Hematopoietic multipotent progenitor cell treated with erythropoietin and hydrocortisone succinate and interleukin-3 and kit ligand, for 17 days (in vitro differentiated cells): ENCODE data around the gene ALKBH4.
A peak's percentile ranks its signal among the peaks of the same experiment; 100 is the strongest.
"Not testable (repeated sequence)": the region's sequence is repeated elsewhere in the genome, so short reads cannot be mapped to it uniquely, and the experiment has no call there.

Source experiments
- DNase-seq: peaks from one replicate; pipeline ENCODE4 v3.0.0-alpha.2; 2015; ENCODE audit warnings: low spot score

The ALKBH4 gene

DNA sequence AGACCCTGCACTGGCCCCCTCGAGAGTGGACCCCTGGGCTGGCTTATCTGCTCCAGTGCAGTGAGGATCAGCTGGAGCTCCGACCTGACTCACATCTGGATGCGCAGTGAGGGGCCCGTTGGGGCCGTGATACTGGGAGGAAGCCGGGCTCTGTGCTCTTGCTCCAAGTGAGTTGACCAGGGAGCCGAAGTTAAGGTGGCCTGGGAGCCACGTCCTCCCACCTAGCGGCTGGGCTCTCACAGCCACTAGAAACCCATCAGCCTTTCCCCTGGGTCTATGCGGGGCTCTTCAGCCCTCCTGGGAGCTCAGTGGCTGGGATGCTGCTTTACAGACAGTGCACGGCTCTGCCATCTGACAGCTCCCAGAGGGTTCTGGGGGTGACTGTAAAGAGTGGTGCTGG is 9.1 kb downstream of the ALKBH4 start:
- DNase-seq, result no peak

DNA sequence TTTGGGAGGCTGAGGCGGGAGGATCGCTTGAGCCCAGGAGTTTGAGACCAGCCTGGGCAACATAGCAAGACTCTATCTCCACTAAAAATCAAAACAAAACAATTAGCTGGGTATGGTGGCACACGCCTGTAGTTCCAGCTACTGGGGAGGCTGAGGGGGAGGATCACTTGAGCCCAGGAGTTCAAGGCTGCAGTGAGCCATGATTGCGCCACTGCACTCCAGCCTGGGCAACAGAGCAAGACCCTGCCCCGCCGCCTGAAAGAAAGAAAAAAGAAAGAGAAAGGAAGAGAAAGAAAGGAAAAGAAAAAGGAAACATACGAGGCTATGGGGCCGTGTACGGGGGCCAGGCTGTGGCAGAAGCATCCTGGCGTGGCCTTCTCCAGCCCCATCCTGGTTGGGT is 9.7 kb downstream of the ALKBH4 start:
- not testable (repeated sequence) for DNase-seq

DNA sequence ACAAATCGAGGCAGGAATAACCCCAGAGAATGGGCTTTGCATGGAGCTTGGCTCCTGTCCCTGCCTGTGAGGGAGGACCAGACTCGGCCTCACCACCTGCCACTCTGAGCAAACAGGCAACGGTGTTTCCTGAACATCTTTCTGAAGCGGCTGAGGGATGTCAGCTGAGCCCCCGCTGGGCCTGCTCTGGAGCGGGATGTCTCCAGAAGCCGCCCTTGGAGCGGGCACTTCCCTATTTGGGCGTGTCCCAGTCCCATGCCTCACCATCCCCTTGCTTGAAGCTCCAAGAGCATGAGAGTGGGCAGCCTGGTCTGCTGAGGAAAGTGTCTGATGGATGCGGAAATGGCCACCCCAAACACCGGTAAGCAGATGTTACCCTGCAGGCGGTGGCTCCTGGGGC is 10.2 kb downstream of the ALKBH4 start:
- DNase-seq, result no peak

DNA sequence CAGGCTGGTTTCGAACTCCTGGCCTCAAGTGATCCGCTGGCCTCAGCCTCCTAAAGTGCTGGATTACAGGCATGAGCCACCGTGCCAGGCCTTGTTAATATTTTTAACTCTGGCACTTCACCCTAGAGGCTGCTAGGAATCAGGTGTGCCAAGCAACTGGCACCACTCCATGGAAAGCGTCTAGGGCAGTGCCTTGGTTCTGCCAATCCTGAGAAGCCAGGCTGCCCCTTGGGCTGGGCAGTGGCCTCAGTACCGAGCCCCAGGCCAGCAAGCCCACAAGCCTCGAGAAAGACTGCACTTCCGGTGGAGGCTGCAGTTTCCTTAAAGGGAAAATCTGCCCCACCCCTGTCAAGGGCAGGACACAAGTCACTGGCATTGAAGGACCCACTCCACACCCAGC is 11.3 kb downstream of the ALKBH4 start:
- no peak for DNase-seq

DNA sequence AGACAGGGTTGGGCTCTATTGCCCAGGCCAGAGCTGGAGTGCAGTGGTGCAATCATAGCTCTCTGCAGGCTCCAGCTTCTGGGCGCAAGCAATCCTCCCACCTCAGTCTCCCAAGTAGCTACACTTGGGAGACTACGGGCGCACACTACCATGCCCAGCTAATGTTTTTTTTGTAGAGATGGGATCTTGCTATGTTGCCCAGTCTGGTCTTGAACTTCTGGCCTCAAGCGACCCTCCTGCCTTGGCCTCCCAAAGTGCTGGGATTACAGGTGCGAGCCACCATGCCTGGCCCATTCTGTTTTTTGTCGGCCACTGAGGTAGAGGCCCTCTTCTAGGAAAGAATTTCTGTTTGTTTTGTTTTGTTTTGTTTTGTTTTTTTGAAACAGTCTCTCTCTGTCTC is 12.2 kb downstream of the ALKBH4 start:
- DNase-seq, result no peak

DNA sequence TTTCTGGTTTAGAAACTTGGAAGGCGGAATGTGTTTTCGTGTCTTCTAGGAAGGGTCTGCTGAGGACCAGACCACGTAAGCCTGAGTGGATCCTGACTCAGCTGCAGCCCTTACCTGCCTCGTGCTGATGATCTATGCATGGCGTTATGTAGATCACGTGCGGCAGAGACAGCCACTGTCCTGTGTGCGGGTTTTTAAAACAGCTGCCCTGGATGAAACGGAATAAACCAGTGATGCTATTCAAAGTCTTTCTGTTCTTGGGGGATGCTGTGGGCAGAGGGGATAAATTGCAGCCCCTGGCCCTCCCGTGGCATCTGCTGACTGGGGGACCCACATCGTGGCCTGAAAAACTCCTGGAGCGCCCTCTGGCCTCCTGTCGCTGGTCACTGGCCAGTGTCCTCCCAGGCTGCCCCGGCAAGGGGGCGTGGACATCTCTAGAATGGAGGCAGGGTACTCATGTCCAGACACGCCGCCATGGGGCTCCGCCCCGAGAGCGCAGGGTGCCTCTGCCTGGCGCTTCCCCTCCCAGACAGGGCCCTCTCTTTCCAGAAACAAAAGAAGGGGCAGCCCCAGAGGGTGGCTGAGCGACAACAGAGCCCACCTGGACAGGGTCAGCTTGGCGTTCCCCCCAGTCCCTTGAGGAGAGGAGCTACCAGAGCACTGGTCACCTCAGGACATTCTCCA is 13.2 kb downstream of the ALKBH4 start:
- no peak for DNase-seq

DNA sequence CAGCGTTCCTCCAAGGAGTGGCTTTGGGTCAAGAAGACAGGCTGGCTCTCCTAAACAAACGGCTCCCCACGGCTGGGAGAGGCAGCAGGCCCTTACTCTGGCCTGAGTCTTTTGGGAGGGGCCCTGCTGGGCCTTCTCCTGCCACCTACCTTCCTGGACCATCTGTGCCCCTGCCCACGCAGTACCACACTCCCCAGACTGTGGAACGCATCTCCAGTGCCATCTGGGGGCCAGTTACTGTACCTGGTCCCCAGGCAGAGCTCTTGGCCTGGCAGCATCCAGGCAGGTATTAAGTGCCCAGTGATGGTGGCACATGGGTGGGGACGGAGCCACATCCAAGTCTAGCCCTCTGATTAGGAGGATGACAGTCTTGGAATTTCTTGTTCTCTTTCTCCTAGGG is 14.4 kb downstream of the ALKBH4 start:
- no peak for DNase-seq

DNA sequence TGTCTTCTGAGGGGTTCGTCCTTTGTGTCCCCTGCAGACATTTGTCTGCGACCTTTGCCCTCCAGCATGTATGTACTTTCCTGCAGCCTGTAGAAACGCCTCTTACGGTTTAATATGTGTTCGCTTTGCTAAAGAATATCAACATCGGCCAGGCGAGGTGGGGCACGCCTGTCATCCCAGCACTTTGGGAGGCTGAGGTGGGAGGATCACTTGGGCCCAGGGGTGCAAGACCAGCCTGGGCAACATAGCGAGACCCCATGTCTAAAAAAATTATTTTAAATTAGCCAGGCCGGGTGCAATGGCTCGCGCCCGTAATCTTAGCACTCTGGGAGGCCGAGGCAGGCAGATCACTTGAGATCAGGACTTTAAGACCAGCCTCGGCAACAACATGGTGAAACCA is 15.5 kb downstream of the ALKBH4 start:
- no peak for DNase-seq

DNA sequence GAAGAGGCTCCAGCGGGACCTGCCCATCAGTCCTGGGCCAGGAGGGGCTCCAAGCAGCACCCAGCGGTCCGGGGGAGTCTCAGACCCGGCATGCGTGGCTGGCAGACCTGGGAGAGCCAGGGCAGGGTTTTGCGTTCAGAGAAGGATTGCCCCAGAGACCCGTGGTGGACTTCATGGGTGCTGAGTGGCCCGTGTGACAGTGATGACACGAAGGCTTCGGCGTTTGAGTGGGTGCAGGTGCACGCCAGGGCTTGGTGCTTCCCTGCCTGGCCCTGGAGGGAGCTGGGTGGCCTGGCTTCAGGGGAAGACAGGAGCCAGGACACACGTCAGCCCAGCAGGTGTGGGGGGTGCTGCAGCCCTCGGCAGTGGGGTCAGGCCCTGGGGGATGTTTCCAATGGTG is 17.4 kb downstream of the ALKBH4 start:
- no peak for DNase-seq

DNA sequence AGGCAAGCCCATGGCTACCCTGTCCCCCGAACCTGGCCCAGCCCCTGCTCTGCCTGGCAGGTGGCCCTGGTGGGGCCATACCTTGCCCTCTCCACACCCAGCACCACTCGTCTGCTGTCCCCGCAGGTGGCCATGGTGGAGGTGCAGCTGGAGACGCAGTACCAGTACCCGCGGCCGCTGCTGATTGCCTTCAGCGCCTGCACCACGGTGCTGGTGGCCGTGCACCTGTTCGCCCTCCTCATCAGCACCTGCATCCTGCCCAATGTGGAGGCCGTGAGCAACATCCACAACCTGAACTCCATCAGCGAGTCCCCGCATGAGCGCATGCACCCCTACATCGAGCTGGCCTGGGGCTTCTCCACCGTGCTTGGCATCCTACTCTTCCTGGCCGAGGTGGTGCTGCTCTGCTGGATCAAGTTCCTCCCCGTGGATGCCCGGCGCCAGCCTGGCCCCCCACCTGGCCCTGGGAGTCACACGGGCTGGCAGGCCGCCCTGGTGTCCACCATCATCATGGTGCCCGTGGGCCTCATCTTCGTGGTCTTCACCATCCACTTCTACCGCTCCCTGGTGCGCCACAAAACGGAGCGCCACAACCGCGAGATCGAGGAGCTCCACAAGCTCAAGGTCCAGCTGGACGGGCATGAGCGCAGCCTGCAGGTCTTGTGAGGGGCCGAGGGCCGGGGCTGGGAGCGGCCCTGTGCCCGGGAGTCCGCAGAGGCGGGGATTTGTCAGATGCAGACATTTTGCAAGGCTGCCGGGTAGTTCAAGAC is 18.1 kb downstream of the ALKBH4 start:
- no peak for DNase-seq

DNA sequence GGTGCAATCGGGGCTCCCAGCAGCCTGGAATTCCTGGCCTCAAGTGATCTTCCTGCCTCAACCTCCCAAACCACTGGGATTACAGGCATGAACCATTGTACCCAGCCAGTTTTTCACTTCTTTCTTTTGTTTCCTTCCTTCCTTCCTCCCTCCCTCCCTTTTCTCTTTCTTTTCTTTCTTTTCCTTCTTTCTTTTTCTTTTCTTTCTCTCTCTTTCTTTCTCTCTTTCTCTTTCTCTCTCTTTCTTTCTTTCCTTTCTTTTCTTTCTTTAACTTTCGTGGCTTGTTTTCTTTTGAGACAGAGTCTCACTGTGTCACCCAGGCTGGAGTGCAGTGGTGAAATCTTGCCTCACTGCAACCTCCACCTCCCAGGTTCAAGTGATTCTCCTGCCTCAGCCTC is 19.0 kb downstream of the ALKBH4 start:
- DNase-seq, result no peak

DNA sequence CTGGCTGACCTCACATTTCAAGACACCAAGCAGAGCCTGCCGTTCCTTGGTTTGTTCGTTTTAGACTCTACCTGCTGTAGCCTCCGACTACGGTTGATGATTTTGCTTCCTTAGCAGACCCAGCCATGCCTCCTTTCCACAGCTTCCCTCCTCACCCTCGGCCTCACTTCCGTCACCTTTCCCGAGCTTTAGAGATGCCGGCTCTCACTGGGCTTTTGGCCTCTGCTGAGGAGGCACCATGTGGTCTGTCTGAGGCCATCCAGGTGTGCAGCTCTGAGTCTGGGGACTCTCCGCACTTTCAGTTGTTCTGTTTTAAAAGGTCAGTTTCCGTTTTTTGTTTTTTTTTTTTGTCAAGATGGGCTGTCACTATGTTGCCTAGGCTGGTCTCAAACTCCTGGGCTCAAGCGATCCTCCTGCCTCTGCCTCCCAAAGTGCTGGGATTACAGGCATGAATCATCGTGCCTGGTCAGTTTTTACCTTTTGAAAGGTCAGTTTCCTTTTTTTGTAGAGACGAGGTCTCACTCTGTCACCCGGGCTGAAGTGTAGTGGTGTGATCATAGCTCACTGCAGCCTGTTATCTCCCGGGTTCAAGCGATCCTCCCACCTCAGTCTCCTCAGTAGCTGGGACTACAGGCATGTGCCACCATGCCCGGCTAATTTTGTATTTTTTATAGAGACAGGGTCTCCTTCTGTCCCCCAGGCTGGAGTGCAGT is 19.5 kb downstream of the ALKBH4 start:
- DNase-seq, result no peak

DNA sequence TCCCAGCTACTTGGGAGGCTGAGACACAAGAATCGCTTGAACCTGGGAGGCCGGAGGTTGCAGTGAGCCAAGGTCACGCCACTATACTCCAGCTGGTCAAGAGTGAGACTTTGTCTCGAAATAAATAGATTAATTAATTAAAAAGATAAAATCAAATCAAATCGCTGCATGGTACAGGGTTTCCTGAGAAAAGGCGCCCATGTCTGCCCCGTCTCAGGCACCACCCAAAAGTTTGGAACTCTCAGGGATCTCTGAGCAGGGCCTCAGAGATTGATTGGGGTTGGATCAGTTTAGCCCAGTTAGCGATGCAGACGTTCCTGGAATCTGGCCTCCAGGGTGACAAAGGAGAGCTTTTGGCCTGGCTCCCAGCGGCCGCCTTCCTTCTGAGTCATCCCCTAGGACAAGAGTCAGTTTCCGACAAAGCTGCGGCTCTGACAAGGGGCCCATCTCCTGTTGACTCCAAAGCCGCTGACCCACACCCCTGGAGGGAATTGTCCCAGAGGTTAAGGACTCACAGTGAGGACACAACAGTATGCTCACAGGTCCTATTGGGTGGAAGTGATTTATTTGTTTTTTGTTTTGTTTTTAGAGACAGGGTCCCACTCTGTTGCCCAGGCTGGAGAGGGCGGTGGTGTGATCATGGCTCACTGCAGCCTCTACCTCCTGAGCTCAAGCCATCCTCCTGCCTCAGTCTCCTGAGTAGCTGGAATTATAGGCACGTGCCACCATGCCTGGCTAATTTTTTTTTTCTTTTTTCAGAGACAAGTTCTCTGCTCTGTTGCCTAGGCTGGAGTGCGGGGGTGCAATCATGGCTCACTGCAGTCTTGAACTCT is 24.5 kb downstream of the ALKBH4 start:
- no peak for DNase-seq

DNA sequence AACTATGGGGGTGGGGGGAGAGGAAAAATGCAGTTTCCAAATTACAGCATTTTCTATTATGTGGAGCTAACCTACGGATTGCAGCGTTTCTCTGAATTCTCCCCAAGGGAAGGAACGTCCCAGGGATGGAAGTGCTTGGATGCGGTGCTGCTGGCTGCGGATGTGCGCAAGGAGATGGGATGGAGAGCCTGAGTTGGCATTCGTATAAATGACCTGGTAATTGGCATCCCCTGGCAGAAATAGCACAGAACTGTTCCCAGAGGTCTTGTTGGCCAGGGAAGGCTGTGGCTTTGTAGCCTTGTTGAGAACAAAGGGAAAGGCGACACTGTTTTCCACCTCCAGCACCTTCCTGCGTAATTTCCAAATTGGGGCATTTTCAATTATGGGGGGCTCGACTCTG is 28.5 kb downstream of the ALKBH4 start:
- DNase-seq, result no peak

DNA sequence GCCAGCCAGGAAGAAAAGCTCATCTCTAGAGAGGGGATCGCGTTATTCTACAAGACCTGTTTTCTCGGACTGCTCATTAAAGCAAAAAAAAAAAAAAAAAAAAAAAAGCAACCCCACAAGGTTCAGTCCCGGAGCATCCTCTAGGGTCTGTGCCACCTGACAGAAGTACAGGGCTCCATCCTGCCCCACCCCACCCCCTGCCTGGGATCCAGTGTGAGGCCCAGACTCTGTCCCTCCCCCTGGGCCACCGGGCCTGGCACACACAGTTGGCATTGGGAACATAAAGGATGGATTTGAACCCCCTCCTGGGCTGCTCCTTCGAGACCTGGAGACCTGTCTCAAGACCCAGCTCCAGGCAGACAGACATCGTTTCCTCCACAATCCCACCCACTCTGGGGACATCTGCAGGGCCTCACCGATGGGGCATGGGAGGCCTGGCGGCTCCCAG is 30.6 kb downstream of the ALKBH4 start:
- no peak for DNase-seq

DNA sequence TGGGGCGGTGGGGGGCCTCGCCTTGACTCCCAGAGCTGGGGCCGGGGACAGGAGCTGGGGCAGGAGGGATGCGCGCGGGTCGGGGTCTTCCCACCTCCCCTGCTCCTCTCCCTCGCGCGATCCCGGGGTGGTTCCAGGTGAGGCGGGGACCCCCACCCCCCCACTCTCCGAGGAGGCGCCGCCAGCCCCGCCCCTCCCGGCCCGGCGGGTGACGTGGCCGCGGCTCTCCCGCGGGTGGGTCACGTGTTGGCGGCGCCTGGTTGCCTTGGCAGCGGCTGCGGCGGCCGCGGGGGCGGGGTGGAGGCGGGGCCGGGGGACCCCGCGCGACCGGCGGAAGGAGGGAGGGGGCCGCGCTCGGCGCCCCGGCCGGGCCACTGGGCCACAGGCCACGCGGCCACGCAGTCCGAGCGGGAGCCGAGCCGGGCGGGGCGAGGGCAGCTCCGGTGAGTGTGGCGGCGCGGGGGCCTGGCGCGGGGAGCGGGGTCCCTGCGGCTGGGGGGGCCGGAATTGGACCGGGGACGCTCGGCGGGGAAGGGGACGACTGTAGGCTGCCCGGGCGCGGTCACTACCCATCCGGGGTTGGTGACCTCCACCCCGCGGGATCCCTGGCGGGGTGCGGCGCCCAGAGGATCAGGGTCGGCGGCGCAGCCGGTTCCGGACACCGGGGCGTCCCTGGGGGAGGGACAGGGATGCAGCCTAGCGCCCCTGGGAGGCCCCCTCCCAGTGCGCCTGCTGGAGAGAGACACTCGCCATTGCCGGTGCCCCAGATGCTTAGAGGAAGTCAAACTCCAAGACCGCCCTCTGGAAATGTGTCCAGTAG is 31.2 kb downstream of the ALKBH4 start, which contains the start of gene ORAI2:
ORAI2 (plus strand) TSS at position 357 of the 820 bp plus-strand sequence. CDS start 5,382 bp downstream, outside the sequence.
- peak; percentile 44 for DNase-seq

DNA sequence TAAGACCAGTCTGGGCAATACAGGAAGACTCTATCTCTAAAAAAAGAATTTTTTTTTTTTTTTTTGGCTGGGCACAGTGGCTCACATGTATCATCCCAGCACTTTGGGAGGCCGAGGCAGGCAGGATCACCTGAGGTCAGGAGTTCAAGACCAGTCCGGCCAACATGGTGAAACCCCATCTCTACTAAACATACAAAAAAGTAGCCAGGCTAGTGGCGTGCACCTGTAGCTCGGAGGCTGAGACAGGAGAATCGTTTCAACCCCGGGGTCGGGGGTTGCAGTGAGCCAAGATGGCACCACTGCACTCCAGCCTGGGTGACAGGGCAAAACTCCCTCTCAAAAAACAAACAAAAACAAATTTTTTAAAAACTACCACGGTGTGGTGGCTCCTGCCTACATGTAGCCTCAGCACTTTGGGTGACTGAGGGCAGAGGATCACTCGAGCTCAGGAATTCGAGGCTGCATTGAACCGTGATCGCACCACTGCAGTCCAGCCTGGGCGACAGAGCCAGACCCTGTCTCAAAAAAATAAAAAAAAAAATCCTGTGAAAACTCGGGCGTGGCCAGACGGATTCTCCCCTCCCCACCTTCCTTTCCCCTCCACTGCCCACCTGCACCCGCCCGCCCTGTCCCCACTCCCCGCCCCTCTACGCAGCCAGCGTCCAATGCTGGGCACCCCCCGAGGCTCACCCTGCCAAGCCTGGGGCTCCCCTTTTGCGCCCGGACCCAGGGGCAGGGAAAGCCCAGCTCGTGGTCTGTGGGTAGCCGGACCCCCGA is 32.0 kb downstream of the ALKBH4 start:
- no peak for DNase-seq

DNA sequence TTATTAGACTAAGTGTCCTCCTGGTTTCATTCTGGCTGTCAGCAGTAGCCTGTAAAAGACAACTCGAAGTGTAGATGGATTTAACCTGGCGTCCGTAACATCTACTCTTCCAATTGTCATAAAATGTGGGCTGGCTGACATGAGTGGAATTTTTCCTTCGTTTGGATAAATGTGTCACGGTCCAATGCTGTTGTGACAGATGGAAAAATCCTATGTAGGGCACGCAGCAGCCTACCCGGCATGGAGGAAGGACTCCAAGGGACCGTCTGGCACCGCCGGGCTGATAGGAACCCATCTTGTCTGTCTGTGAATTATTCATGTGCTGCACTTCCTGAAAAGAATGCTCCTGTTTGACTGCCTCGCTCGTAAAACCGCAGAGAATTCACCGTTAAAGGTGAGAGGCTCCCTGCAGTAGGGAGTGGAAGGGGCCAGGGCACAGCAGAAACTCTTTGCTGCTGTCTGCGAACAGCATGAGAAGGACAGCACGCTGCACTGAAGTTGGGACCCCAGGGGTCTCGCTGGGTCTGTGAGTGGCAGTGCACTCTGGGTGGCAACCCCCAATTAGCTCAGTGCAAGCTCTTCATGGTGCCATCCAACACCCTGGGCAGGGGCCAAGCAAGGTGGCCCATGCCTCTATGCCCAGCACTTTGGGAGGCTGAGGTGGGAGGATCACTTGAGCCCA is 32.9 kb downstream of the ALKBH4 start:
- DNase-seq, result no peak

DNA sequence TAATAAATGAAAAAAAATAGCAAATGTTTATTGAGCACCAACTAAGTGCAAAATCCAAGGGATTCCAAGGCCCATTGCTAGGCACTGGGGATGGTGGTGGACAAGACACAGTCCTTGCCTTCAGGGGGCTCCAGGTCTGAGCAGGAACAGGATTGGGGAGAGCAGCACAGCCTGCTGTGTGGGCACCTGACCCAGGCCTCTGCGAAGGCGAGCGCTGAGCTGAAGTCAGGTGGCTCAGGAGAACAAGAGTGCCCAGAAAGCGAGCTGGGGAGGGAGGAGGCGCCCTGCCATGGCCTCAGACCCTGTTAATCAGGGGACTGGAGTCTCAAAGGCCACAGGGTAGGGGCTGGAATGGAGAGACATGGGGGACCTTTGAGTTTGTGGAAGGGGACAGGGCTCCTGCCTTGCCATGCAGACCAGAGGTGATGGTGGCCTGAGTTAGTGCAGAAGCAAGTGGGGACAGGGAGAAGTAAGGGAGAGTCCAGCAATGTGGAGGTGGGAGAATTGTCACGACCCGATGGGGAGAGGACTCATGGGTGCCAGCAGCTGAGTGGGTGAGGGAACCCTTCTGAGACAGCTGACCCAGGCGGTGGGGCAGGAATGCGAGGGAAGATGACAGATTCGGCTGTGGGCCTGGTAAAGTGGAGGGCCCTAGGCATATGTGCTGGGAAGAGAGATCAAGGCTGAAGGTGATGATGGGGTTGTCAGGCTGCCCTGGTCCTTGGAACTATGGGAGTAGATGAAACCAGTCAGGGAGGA is 35.3 kb downstream of the ALKBH4 start:
- DNase-seq, result no peak
